RCC 7860 (cell line): ENCODE data around the gene AUNIP.

Experiments
- DNase-seq: peaks from one replicate; pipeline ENCODE4 v3.0.0-alpha.2; 2015; ENCODE audit warnings: low spot score
- FAIRE-seq: peaks from 2 replicates; lab custom pipeline; 2012; peaks lifted over from hg19 to GRCh38; lab: Jason Lieb, UNC

The AUNIP gene

GRCh38 chr1:25797939-25798338 is 61.3 kb downstream of the AUNIP start:
- FAIRE-seq (no peak), DNase-seq (no peak)

- peak; percentile 45 for DNase-seq
- no peak for FAIRE-seq
These were observed 62.3 kb downstream of the AUNIP start for GRCh38 chr1:25796811-25797458.

- FAIRE-seq (no peak), DNase-seq (no peak)
These were observed 63.1 kb downstream of the AUNIP start for GRCh38 chr1:25795946-25796810.

- FAIRE-seq, result no peak
- no peak for DNase-seq
These were observed 64.0 kb downstream of the AUNIP start for GRCh38 chr1:25795211-25795610.

GRCh38 chr1:25794325-25794724 is 64.9 kb downstream of the AUNIP start:
- FAIRE-seq, result no peak
- no peak for DNase-seq

- FAIRE-seq (no peak), DNase-seq (no peak)
These were observed 65.6 kb downstream of the AUNIP start for GRCh38 chr1:25793585-25794170.

- no peak for DNase-seq
- FAIRE-seq, result no peak
These were observed 67.1 kb downstream of the AUNIP start for GRCh38 chr1:25792115-25792514.

GRCh38 chr1:25790472-25790871 is 68.8 kb downstream of the AUNIP start:
- no peak for DNase-seq
- no peak for FAIRE-seq

GRCh38 chr1:25787760-25788166 is 71.5 kb downstream of the AUNIP start:
- DNase-seq (no peak), FAIRE-seq (no peak)

- FAIRE-seq (no peak), DNase-seq (no peak)
These were observed 72.1 kb downstream of the AUNIP start for GRCh38 chr1:25786887-25787759.

- no peak for DNase-seq
- FAIRE-seq, result no peak
These were observed 73.8 kb downstream of the AUNIP start for GRCh38 chr1:25785333-25786067.

GRCh38 chr1:25784575-25785051 is 74.6 kb downstream of the AUNIP start:
- FAIRE-seq (no peak), DNase-seq (no peak)
